Smooth muscle cell of the brain vasculature (primary cell): ENCODE data around the gene NECTIN1.
A peak's percentile ranks its signal among the peaks of the same experiment; 100 is the strongest.

Experiments
- DNase-seq: peaks from one replicate; pipeline ENCODE4 v3.0.0-alpha.2; 2012; ENCODE audit warnings: low read depth, low spot score

NECTIN1 gene

DNA sequence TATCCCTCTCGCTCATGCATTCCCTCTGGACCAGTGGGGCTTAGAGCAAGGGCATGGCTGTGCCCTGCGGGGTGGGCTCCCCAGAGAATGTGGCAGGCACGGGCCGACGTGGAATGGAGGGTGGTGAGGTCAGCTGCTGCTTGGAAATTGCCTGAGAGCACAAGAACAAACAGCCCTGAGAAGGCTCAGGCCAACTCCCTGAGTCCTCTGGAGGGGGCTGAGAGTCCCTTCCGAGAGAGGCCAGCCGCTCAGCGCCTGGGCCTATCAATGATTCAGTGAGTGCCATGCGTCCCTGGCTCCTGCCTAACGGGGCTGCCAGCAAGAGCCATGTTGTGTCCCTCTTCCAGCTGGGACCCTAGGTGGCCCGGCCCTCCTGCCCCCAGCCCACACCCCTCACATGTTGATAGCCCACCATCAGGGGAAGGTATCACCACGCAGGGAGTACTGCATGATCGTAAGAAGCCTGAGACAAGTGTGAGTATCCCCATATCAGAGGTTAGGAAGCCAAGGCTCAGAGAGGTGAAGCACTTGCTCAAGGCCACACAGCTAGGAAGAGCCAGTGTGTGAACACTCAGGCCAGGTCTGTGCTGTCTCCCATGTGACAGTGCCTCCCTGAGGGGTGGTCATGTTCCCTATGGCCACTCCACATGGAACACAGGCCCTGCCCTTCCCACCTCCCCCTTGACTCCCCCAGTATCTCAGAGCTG is 55.8 kb downstream of the NECTIN1 start:
- no peak for DNase-seq

- DNase-seq: no peak
Observed at GRCh38 chr11:119672597-119672996, 56.4 kb downstream of the NECTIN1 start.

DNA sequence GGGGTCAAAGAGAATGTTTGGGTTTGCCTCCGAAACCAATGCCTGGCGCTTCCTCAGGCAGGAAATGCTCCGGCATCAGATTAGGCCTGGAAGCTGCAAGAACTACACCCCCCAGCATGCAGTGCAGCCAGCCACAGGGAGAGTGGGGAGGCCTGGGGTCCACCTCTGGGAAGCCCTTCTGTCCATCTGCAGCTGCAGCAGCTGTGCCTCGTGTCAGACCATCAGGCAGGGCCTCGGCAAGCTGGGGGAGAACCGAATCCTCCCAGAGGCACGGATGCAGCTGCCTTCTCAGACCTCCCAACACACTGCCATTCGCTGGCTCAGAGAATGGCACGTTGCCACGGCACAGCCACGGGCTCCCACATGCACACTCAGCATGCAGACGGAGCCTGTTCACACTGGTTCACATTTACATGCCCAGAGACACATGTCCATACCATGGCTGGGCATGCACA is 57.4 kb downstream of the NECTIN1 start:
- DNase-seq: no peak

GRCh38 chr11:119671051-119671450 is 57.9 kb downstream of the NECTIN1 start:
- DNase-seq: peak; percentile 67

DNA sequence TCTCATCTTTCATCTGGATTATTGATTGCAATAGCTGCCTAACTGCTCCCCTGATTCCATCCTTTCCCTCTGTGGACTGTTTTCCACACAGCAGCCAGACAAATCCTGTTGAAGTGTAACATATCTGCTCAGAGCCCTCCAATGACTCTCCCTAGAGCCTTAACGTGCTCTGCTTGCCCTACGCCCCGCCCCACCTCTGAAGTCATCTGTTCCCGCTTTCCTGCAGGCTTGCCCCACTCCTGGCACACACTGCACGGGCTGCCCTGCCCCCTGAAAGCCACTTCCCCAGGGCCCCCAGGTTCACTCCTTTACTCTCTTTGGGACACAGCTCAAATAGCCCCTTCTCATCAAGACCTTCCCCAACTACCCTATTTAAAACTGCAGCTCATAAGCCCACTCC is 59.5 kb downstream of the NECTIN1 start:
- DNase-seq: no peak

GRCh38 chr11:119668676-119669075 is 60.3 kb downstream of the NECTIN1 start:
- no peak for DNase-seq

DNA sequence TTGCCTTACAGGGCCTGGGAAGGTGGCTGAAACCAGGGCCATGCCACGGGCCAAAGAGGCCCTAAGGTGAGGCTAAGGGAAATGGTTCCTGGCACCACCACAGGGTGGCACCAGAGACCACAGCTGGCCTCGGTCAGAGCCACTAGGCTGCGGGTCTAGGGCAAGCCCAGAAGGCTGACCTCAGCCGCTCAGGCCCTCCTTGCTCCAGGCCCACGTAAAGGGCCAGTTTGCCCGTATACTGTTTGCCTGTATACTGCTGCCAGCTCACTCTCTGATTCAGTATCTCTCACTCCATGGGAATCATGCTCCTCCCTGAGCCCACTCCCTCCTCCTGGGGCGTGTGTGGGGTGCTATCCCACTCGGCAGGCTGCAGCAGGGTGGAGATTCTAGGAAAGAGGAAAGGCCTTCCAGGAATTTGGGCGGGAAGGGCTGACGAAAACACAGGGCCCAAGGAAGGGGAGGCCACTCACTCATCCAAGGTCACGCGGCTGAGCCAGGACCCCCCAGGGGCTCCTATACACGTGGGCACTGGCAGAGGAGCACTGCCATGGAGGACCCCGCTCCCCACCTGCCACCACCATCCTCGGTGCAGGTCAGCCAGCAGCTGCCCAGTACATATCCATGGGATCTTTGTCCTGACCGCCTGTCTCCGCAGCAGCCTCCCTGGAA is 62.4 kb downstream of the NECTIN1 start:
- no peak for DNase-seq

GRCh38 chr11:119666061-119666460 is 62.9 kb downstream of the NECTIN1 start:
- DNase-seq: no peak

DNA sequence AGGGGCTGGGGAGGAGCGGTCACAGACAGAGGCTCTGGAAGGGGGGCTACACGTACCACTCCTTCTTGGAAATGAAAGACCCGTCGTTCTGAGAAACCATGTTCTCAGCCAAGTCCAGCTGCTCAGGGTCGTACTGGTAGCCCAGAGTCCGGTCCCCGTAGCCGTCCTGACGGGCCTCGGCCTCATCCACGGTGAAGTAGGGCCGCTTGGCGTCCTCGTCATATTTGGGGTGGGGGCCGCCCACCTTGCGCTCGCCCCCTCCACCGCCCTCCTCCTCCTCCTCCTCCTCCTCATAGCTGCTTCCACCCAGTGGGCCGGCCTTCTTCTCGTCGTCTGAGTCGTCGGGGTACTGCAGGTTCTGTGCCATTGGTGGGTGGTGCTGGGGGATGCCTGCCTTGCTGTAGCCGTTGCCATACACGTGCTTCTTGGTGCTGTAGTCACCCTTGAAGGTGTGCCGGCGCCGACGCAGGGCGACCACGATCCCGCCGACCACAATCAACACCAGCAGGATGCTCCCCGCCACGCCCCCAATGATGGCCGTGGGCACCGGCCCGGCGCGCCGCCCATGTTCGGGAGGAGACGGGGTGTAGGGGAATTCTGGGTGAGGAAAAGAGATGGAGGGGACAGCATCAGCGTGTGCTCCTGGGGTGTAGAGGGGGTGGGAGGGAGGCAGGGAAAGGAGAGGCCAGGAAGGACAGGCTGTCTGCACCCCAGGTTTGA is 64.1 kb downstream of the NECTIN1 start:
- DNase-seq: no peak

DNA sequence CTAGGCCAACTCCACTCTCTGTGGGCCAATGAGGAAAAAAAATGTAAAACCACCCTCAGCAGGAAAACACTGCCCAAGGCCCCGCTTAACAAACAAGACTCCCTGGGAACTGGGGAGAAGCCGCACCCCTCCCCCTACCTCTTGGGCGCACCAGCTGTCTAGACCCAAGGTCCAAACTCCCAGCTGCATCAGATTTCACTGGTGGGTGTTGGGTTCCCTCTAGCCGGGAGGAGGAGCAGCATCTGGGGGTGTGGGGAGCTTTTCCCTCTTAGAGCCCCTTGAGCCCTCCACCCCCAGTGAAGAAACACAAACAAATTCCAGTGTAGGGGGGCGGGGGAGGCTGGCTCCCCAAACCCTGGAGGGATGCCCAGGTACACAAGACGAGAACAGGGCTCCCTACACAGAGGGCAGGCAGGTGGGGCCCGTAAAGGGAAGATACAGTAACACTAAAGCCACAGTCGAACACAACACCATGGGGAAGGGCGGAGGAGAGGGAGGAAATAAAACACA is 64.9 kb downstream of the NECTIN1 start:
- DNase-seq: no peak

DNA sequence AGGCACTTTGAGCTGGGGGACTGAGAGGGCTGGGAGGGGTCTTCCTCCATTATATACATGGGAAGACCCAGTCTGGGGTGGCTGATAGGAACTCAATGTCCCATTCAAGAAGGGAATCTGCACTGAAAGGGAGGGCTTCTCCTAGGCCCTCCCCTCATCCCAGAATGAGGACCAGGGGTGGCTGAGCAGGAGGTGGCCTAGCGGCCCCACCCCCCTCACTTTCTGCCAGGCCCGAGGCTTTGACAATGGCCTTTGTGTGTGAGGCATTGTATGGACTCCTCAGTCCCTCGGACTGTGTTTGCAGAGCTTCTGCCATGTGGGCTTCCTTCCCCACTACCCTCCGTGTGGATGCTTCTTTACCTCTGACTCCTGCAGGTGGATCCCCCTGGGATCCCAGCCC is 65.7 kb downstream of the NECTIN1 start:
- no peak for DNase-seq

- no peak for DNase-seq
Observed at GRCh38 chr11:119661226-119661625, 67.8 kb downstream of the NECTIN1 start.

GRCh38 chr11:119659971-119660723 is 68.9 kb downstream of the NECTIN1 start:
- DNase-seq: no peak

- no peak for DNase-seq
Observed at GRCh38 chr11:119652907-119653659, 75.9 kb downstream of the NECTIN1 start.

GRCh38 chr11:119651802-119652584 is 77.0 kb downstream of the NECTIN1 start:
- DNase-seq: no peak

DNA sequence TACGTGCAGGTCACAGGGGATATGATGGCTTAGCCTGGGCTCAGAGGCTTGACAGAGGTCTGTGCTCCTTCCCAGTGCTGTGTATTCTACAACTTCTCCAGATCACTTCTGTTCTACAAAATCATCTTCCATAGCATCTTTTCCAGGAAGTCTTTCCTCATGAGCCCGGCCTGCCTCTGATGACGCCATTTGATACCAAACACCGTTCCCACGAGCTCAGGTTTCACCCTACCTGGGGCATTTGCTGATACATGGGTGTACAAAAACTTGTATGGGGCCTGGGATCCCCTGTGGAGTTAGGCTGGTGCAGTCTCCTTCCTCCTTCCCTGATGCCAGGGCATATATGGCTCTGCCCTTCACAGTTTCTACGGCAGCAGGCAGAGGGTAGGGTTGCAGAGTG is 78.7 kb downstream of the NECTIN1 start:
- DNase-seq: no peak

- DNase-seq: no peak
Observed at GRCh38 chr11:119647254-119647653, 81.7 kb downstream of the NECTIN1 start.

GRCh38 chr11:119645018-119645417 is 84.0 kb downstream of the NECTIN1 start:
- no peak for DNase-seq

DNA sequence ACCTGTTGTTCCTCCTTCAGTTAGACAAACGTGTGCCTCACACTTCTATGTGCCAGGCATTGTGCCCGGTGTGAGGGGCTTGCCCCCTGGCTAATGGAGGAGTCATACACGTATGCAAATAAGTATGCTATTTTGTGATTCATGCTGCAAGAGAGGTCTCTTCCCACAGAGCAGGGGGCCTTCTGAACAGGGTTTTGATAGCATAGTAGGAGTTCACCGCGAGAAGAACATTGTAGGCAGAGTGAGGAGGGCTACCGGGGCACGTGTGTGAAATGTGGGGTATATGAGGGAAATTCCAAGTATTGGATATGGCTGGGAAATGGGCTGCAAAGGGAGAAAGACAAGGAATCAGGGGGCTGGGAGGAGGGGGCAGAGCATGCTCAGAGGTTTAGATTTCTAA is 84.5 kb downstream of the NECTIN1 start:
- no peak for DNase-seq

- no peak for DNase-seq
Observed at GRCh38 chr11:119643876-119644225, 85.1 kb downstream of the NECTIN1 start.
